Stomach (tissue), 19 donors: ENCODE measurements around the gene PLEK2. TPM values are rescaled to one million over a fixed set of nuclear protein-coding genes. Genes with fewer than 3 reads are reported as not detected.

ENCODE experiments used
- DNase-seq, 2 donors: peaks; one replicate each; pipeline versions ENCODE4 v3.0.0 to v3.0.0-alpha.2; 2013 to 2019
- H3K27ac ChIP-seq, 5 donors: fragments of 200-600 bp in 4 of 5; sonication (generic) in 4 of 5; one replicate each; pipeline ENCODE4 v1.5.1; 2013 to 2019; ENCODE audit warnings: mild to moderate bottlenecking in 1 of 5, moderate library complexity in 1 of 5
- H3K27me3 ChIP-seq, 3 donors: fragments of 200-600 bp; sonication (generic); one replicate each; pipeline ENCODE4 v1.5.1; 2017 to 2019; ENCODE audit warnings: mixed run types in 1 of 3
- H3K36me3 ChIP-seq, 4 donors: fragments of 200-600 bp; sonication (generic); 1 replicate in 3 of 4; 2 replicates in 1 of 4; pipeline ENCODE4 v1.5.1; 2016 to 2019
- H3K4me1 ChIP-seq, 4 donors: fragments of 200-600 bp; sonication (generic); one replicate each; pipeline ENCODE4 v1.5.1; 2016 to 2019
- H3K4me3 ChIP-seq, 4 donors: fragments of 200-600 bp; sonication (generic) in 3 of 4; one replicate each; pipeline ENCODE4 v1.5.1; 2016 to 2019; ENCODE audit warnings: mild to moderate bottlenecking in 1 of 4
- H3K9me3 ChIP-seq, 4 donors: fragments of 200-600 bp; sonication (generic); one replicate each; pipeline ENCODE4 v1.5.1; 2016 to 2019
- CTCF ChIP-seq, 7 experiments: fragments of 450-650 bp in 4 of 7; fragments of 200-600 bp in 3 of 7; sonication (generic) in 3 of 7; IDR thresholded peaks; one replicate each; pipeline ENCODE4 v1.5.1; 2016 to 2019; ENCODE audit warnings: antibody characterized with exemption in 7 of 7, control low read depth in 2 of 7, mild to moderate bottlenecking in 1 of 7
- EP300 ChIP-seq: sonication (generic); formaldehyde crosslinking; IDR thresholded peaks from one replicate; pipeline ENCODE4 v1.6.1; 2017; ENCODE audit warnings: antibody characterized with exemption
- POLR2A ChIP-seq, 4 donors: fragments of 450-650 bp; IDR thresholded peaks; one replicate each; pipeline ENCODE4 v1.6.1; 2016; ENCODE audit warnings: antibody characterized with exemption in 4 of 4, control low read depth in 2 of 4, mild to moderate bottlenecking in 1 of 4, moderate library complexity in 1 of 4
- POLR2AphosphoS5 ChIP-seq, 3 donors: sonication (generic); formaldehyde crosslinking; IDR thresholded peaks; one replicate each; pipeline ENCODE4 v1.6.1; 2016; ENCODE audit warnings: antibody characterized with exemption in 3 of 3
- WGBS, 5 donors: extraction: QIAGEN DNeasy Blood & Tissue Kit in 3 of 5; methylation state at CpG; one replicate each; pipeline versions ENCODE4 v1.1.5 to v1.1.7; 2013 to 2018; 5-methylcytosine and 5-hydroxymethylcytosine counted together
- intact Hi-C: fragments of 100-400 bp; cut with DNase I; formaldehyde crosslinking; loops from one replicate; pipeline ENCODE4 v1.15.1; 2023; ENCODE audit warnings: low total_unique reads
- long read RNA-seq, 10 donors: transcript quantifications; one replicate each; lab custom pipeline, GENCODE V29; 2026
- polyA plus RNA-seq, 3 donors: library from polyadenylated mRNA; stranded (reverse); fragments of 200-250 nt; gene quantifications; one replicate each; pipeline ENCODE4 v1.2.3, GENCODE V29; 2013
- total RNA-seq, 5 donors: library from RNA; depleted of rRNA; stranded (reverse); fragments of >200 nt; gene quantifications; one replicate each; pipeline versions ENCODE4 v1.1.0 to v1.2.3, GENCODE V29; 2014 to 2016
- donor health status: healthy with polysubstance abuse.
- donor health status: Bipolar disorder and iron deficiency.
- donor health status: healthy.

PLEK2 gene
- 100 to 1,000 TPM in 1 of 5 donors, 10 to 100 TPM in 2, 1 to 10 TPM in 1, not detected in 1; 6.5 to 203 (median 26.5) TPM for total RNA-seq
- 10 to 100 TPM; 13.5 to 39.0 (median 20.0) TPM for polyA plus RNA-seq
- long read RNA-seq, donor 1, transcript PLEK2-201 (9 exons, 1,549 nt) = major isoform, 5 of 5 reads
- long read RNA-seq, donor 1, partial matches to known transcripts = 0 of 5 reads
- long read RNA-seq, donor 1, other reads (novel, unspliced or antisense) = 0 of 5 reads
- long read RNA-seq, donor 2, transcript PLEK2-201 (9 exons, 1,549 nt) = major isoform, 8 of 8 reads
- long read RNA-seq, donor 2, partial matches to known transcripts = 0 of 8 reads
- long read RNA-seq, donor 2, other reads (novel, unspliced or antisense) = 0 of 8 reads
- long read RNA-seq, donor 3, partial matches to known transcripts = 0 of 2 reads
- long read RNA-seq, donor 3, other reads (novel, unspliced or antisense) = 0 of 2 reads
- long read RNA-seq, donor 4 = 0 reads
- long read RNA-seq, donor 5, partial matches to known transcripts = 0 of 1 reads
- long read RNA-seq, donor 5, other reads (novel, unspliced or antisense) = 0 of 1 reads
- long read RNA-seq, donor 6, transcript PLEK2-201 (9 exons, 1,549 nt) = major isoform, 16 of 16 reads
- long read RNA-seq, donor 6, partial matches to known transcripts = 0 of 16 reads
- long read RNA-seq, donor 6, other reads (novel, unspliced or antisense) = 0 of 16 reads
- long read RNA-seq, donor 7, partial matches to known transcripts = 0 of 4 reads
- long read RNA-seq, donor 7, other reads (novel, unspliced or antisense) = 0 of 4 reads
- long read RNA-seq, donor 8, partial matches to known transcripts = 0 of 1 reads
- long read RNA-seq, donor 8, other reads (novel, unspliced or antisense) = 0 of 1 reads
- long read RNA-seq, donor 9, partial matches to known transcripts = 0 of 2 reads
- long read RNA-seq, donor 9, other reads (novel, unspliced or antisense) = 0 of 2 reads
- long read RNA-seq, donor 10, partial matches to known transcripts = 0 of 2 reads
- long read RNA-seq, donor 10, other reads (novel, unspliced or antisense) = 0 of 2 reads

GRCh38 chr14:67411820-67412421, at the start of gene PLEK2:
TSS of gene PLEK2 (minus strand) at chr14:67412165. CDS start at chr14:67412059, 106 bp downstream.
- intact Hi-C loops = no loop called here
- peak within 1 kb of the TSS; percentile 36 to 74 (median 63) for H3K27ac ChIP-seq

GRCh38 chr14:67461341-67461985, 49.5 kb upstream of the PLEK2 start:
- H3K4me1 ChIP-seq = no peaks in the 10 kb centered on the region
- H3K27me3 ChIP-seq = no peaks in the 10 kb centered on the region
- no peaks in the 10 kb centered on the region for H3K9me3 ChIP-seq
- peak in 1 of 2 donors; percentile 55 for DNase-seq
- H3K36me3 ChIP-seq = no peaks in the 10 kb centered on the region
- intact Hi-C loops = no loop called here
- 49 to 61% (median 55%) methylated on average over 3 of the region's 3 CpGs for WGBS, 5 donors
- H3K4me3 ChIP-seq = no peak overlapping the region
- no peak overlapping the region for H3K27ac ChIP-seq
- TF ChIP-seq EP300 (no peak), POLR2A (IDR thresholded peaks at IDR 0.05) (no peak), POLR2AphosphoS5 (IDR thresholded peaks at IDR 0.05) (no peak), CTCF (IDR thresholded peaks at IDR 0.05) (no peak)

More at GRCh38 chr14:67411820-67412421, at the start of gene PLEK2:
- peaks cover 0 to 39% (median 21%) of the 10 kb centered on the region in 4 donors for H3K4me1 ChIP-seq
- no peaks in the 10 kb centered on the region for H3K9me3 ChIP-seq
- H3K36me3 ChIP-seq = no peaks in the 10 kb centered on the region
- TF ChIP-seq POLR2AphosphoS5 (IDR thresholded peaks at IDR 0.05) (peak in 2 of 3 donors; percentile 58 to 61), CTCF (IDR thresholded peaks at IDR 0.05) (no peak), EP300 (no peak)
- H3K4me3 ChIP-seq = peak within 1 kb of the TSS; percentile 44 to 56 (median 52)
- 2 to 8% (median 4%) methylated on average over 32 to 63 of the region's 63 CpGs for WGBS, 5 donors
- H3K27me3 ChIP-seq = peaks cover 0 to 19% (median 10%) of the 10 kb centered on the region in 3 donors
- DNase-seq = peak; percentile 80 to 94

GRCh38 chr14:67459336-67459735, 47.4 kb upstream of the PLEK2 start:
- Histone ChIP-seq H3K4me3 (no peak overlapping the region), H3K27ac (no peak overlapping the region), H3K9me3 (no peaks in the 10 kb centered on the region), H3K36me3 (no peaks in the 10 kb centered on the region), H3K4me1 (no peaks in the 10 kb centered on the region), H3K27me3 (peaks cover 0 to 6% (median 0%) of the 10 kb centered on the region in 3 donors)
- 78 to 88% (median 81%) methylated on average over 5 of the region's 5 CpGs for WGBS, 5 donors
- intact Hi-C loops = no loop called here
- TF ChIP-seq POLR2A (IDR thresholded peaks at IDR 0.05) = no peak
- TF ChIP-seq POLR2AphosphoS5 (IDR thresholded peaks at IDR 0.05) = no peak
- no peak for TF ChIP-seq CTCF (IDR thresholded peaks at IDR 0.05)
- no peak for TF ChIP-seq EP300
- DNase-seq = no peak
